SKM-1 treated with dmso at 0.1 percent for 144 hours (cell line): ENCODE measurements around the gene GLB1L2.

ENCODE experiments used
- DNase-seq: peaks from one replicate; lab custom pipeline; 2025; ENCODE audit not compliant: unreplicated experiment; lab: John Stamatoyannopoulos, UW

The GLB1L2 gene

DNA sequence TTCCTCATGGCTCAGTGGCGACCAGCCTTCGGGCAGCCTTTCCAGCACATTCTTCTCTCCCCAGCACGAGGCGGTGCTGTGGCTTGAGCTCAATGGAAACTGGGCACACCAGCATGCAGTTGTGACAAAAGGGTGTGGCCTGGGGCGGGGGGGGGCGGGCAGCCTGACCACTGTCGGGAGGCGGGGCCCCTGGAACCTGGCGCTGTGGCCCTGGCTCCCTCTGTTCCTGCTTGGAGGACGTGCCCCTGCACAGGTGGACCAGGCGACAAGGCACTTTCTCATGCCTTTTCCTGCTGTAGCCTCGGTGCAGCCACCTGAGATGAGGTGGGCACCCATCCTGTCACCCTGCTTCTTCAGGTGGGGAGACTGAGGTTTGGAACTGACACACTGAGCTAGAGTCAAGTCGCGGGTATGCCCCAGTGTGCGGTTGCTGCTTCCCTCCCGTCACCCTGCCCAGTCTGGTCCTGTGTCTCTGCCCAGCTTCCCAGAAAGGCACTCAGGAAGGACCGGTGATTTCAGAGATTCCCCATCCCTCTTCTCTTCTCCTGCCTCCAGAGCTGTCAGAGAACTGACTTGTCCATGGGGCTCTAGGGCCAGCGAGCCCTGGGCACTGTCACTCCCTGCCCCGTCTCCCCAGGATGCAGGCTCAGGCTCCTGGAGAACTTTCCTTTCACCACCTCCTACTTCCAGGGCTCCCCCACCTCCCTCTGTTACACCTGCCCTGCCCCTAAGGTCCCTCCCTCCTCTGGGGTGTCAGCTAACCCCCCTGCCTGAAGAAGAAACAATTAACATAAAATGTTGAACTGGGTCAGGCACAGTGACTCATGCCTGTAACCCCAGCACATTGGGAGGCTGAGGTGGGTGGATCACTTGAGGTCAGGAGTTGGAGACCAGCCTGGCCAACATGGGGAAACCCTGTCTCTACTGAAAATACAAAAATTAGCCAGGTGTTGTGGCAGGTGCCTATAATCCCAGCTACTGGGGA, 70.3 kb downstream of the GLB1L2 start:
- no peak for DNase-seq

DNA sequence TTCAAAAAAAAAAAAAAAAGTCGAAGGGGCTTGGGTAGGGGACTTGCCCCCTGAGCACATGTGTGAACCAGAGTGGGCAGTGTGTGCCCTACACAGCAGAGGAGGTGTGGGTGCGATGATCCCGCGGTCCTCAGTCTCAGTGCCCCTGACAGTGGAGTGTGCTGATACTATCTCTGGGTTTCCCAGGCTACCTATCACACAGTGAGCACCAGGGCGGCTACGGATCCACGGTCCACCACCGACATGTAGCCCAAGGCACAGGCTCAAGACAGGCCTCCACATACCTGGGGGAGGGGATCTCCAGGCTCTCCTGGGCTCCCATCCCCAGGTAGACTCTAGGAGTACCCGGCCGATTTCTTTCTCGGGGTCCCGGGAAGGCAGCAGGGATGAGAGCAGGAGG, 71.1 kb downstream of the GLB1L2 start:
- no peak for DNase-seq

DNA sequence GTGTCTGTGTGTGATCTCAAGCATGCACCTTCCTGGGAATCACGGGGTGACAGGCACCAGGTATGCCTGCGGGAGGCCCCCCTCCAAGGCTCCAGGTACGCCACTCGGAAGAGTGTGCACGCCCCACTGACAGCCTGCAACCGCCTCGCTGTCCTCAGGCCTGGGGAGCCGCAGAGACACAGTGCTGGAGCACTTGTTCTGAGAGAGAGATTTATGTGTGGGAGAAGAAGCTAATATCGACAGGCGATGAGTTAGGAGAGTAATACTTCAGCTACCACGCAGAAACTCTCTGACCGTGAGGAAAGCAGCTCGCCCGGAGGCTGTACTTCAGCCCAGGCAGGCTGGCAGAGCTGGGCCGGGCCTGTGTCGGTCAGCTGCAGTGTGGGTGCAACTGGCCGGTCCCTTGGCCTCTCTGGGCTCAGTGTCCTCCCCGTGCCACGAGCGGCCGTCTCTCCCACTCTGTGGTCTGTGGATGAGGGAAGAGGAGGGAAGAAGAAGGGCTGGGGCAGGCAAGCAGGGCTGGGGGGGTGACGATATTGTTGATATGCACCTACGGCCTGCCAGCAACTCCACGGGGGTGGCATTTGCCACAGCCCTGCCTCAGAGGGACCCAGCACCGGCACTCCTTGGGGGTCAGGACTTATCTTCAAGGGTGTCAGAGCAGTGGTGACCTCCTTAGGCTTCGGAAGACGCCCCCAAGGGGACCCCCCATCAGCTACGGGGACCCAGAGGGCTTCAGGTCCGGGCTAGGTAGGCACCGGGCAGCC, 73.0 kb downstream of the GLB1L2 start:
- DNase-seq = no peak

DNA sequence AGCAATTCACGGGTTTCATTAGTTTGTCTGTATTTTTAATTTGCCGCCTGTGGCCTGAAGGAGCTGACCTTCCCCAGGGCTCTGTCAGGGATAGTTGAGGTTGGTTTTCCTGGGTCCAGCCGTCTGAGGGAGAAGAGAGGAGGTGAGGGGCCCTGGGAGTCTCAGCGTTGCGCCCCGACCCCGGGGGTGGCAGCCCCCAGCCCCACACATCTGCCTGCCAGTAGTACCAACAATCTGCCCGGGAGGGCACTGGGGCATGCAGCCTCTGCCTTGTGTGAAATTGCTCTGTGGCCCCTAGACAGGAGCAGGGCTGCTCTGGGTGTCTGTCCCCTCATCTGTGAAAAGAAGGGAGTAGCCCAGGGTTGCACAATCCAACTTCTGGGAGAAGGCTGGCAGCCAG, 73.6 kb downstream of the GLB1L2 start:
- DNase-seq = no peak

DNA sequence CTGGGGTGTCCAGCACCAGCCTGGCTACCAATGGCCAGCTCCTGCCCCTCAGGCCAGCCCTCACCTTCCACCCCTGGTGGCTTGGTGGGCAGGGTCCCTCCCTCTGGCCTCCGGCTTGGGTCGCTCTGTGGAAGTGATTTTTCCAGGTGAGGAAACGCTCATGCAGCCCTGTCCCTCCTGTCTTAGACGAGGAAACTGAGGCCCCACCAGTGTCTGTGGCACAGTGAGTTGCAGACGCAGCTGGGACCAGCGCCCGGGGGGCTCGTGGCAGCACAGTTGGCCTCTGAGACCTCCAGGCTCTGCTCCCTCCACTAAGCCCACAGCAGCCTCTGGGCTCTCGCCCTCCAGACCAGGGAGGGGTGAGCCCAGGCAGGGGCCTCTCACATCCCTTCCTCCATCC, 74.1 kb downstream of the GLB1L2 start:
- DNase-seq = no peak

DNA sequence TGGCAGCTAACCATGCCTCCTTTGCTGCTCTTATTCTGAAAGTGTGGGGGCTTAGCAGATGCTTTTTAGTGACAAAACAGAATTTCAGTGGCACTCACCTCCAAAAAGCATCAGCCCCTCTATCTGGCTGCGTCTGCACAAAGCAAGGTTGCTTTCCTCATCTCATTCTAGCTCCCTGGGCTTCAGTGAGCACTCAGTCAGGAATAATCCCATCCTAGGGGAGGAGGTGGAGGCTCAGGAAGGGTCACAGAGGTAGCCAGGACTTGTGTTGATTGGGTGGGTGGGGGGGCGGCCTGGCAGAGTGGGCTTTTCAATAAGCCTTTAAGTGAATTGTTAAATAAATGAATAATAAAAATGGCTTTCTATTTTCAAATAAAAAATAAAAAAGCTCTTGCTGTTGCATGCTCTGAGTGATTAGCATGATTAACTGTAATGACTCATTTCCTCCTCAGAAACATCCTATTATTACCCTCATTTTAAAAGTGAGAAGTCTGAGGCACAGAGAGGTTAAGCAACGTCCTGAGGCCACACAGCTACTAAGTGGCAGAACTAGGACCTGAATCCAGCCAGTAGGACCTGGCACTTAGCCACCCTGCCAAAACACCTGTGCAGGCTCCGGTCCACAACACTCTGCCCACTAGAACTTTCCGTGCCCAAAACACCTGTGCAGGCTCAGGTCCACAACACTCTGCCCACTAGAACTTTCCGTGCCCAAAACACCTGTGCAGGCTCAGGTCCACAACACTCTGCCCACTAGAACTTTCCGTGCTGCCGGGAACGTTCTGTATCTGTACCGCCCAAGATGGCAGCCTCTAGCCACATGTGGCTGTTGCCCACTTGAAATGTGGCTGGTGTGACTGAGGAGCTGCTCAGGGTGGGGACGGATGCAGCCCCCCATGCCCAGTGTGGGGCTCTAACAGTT, 74.7 kb downstream of the GLB1L2 start:
- DNase-seq = no peak

DNA sequence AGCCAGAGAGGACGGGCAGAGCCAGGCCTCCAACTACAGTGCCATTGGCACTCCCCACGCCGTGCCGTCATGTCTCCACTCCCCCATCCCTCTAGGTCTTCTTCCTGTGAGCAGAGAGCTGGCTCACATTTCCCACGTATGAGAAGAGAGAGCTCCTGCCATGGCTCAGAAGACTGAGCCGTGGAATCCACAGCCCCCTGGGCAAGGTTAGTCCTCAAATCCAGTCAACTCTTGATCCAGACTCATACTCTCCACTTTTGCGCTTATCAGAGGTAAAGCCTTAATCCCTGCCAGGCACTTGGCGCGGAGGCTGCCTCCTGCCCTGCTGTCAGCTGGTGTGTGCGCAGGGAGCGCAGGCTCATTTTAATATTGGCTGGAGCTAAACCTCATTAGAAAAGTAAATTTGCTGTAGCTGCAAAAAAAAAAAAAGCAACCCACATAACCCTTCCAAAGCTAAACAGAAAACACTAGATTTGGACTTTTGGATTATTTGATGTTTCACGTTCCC, 75.6 kb downstream of the GLB1L2 start:
- DNase-seq = no peak

DNA sequence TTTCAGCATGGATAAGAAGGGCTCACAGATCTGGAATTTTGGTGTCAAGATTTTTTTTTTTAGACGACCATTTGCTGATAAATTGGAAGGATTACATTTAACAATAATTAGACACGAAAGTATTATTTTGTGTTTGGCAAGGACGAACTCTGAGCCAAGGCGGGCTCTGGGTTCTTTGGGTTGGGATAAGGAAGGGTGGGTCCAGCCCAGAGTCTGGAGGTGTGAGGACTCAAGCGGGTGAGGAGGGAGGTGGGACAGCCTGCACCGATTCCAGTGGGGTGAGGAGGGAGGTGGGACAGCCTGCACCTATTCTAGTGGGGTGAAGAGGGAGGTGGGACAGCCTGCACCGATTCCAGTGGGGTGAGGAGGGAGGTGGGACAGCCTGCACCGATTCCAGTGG, 76.1 kb downstream of the GLB1L2 start:
- DNase-seq = no peak

DNA sequence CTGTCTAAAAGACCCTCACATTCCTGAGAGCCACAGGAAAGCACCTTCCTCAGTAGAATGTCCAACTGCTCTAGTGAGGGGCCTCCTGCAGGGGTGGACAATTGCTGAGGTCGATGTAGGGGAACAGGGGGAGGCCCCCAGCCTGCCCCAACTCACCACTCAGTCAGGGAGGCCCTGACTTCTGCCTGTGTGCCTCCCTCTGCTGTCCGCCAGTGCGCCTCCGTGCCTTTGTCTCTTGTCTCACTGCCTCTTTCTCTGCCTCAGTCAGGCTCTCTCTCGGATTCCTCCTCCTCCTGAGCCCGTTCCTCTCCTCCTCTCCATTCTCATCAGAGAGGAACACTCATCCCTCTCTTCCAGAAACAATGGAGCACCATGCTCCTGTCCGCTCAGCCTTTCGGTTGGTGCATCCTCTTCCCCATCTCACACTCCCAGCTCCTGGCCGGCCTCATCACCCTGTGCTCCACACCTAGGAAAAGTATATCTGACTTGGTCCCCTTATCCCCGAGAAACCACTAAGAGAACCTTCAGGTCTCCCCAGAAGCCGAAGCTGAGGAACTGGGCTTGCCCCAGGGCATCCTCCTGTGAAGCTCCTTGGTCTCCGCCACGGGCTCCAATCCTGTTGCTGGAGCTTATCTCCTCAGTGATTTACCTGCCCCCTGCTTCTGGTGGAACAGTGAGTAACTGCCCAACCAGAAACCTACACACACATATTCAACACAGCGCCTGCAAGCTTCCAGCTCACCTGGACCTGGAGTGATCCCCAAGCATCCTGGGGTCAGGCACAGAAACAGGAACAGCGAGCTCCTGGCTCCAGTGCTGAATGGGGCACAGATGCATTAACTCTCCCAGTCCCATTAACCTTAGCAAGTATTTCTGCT, 78.0 kb downstream of the GLB1L2 start:
- DNase-seq = no peak

DNA sequence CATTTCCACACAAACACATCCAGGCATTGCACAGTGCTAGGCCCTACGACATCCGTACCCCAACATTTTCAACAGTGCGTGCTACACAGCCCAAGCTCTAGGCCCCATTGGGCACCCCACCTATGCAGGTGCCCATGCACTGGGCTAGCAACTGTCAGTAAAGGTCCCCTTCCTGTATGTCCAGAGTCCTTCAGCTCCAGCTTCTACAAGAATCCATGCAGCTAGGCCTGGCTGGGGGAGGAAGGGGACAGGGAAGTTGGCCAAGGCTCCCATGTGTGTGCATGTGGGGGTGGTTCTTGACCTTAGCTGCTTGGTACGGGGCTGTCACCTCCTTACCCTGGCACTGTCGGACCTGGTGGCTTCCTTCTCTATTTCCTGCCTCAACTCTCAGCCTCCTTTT, 79.0 kb downstream of the GLB1L2 start:
- DNase-seq = no peak

DNA sequence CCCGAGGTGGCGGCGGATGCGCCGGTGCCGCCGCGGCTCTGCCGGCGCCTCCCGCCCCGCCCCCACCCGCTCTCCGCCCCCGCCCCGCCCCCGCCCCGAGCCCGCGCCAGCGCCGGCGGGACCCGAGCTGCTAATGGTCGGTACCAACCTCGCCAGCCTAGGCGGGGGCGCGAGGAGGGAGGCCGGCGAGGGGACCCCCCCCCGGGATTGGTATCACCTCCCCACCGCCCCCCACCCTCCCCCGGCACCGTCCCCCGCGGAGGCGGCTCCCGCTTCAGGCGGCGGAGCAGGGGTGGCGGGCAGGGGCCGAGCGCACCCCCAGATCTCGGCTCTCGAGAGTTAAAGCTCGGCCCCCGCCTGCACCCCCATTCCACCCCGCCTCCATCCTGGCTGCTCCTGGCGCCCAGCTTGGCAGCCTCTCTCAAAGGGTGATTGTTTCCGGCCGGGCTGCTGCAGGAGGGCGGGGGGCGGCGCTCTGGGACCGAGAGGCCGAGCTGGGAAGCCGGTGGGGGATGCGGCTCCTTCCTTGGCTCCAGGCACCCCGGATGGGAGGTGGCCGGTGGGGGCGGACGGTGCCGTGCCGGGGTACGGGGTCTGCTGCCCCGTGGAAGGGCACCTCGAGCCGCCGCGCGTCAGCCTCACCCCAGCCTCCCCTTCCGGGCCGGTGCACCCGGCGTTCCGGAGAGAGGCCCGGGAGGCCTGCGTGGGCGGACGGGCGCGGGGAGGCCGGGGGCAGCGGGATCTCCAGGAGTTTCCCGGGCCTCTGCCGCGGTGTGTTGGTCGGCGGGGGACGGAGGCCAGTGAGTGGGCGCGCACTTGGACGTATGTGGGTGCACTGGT, 80.6 kb downstream of the GLB1L2 start, which contains the start of gene B3GAT1:
B3GAT1 (minus strand) TSS at position 40 of the 840 bp plus-strand sequence. CDS start 24,583 bp downstream, outside the sequence.
- DNase-seq = no peak

DNA sequence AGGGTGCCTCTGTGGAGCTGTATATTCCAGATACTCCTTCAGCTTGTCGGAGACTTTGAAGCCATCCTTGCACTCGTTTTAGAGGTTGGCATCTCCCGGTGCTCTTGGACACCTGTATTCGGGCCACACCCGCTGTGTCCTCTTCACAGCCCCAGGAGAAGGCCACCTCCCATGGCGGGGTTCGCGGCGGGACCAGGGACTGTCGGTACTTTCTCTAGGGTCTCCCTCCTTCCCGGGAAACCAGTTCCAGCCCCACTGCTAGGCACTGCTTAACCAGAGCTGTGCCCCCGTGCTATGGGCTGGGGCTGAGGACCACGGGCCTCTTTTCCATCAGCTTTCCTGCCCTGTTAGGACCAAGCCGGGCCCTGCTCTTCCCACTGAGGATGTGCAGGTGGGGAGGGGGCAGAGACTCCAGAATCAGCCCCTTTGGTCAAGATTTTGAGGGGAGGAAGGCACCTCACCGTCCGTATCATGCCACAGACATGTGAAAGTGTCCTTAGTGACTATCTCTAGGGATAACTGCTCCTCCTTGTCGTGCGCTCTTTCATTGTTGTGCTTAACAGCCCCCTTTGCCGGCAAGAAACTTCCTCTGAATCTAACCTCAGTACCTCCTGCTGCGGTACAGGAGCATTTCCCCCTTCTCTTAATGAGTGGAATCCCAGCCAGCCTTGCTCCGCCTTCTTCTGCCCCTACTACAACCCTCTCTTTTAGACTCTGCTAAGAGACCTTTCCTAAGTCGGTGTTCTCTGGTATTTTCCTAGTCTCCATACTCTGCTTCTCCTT, 81.4 kb downstream of the GLB1L2 start:
- DNase-seq = no peak

DNA sequence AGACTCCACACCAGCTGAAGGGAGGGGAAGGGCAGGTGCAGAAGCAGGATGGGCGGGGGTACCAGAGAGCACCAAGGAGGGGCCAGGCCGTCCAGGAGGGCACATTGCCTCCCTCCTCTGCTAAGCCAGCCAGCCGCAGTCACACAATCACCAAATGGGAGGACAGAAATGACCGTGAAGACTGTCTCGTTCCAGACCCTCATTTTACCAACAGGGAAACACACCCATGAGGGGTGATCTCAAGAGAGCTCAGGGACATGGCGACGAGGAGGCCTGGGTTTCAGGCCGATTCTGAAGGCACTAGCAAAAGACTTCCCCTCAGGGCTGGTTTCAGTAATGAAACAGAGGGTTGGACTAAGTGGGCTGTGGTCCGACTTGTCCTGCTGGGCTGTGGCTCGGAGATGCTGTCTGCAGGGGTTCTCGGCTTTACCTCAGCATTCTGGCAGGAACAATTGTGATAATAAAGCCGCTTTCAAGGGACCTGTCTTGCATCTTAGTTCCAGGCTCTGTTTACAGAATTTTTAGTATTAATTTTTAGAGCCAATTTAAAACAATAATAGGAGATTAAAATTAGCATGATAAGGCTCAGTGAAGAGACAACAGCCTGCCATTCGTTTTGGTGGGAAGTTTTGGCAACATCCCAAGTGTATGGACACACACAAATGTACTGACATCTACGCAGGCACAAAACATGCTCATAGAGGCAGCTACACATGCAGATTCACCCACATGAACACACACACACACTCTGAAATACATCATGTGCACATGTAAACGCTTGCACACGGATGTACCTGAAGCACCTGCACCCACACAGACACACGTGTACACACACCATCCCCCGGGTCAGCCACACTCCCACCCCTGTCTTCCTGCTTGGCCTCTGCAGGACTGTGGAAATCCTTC, 82.3 kb downstream of the GLB1L2 start:
- no peak for DNase-seq

DNA sequence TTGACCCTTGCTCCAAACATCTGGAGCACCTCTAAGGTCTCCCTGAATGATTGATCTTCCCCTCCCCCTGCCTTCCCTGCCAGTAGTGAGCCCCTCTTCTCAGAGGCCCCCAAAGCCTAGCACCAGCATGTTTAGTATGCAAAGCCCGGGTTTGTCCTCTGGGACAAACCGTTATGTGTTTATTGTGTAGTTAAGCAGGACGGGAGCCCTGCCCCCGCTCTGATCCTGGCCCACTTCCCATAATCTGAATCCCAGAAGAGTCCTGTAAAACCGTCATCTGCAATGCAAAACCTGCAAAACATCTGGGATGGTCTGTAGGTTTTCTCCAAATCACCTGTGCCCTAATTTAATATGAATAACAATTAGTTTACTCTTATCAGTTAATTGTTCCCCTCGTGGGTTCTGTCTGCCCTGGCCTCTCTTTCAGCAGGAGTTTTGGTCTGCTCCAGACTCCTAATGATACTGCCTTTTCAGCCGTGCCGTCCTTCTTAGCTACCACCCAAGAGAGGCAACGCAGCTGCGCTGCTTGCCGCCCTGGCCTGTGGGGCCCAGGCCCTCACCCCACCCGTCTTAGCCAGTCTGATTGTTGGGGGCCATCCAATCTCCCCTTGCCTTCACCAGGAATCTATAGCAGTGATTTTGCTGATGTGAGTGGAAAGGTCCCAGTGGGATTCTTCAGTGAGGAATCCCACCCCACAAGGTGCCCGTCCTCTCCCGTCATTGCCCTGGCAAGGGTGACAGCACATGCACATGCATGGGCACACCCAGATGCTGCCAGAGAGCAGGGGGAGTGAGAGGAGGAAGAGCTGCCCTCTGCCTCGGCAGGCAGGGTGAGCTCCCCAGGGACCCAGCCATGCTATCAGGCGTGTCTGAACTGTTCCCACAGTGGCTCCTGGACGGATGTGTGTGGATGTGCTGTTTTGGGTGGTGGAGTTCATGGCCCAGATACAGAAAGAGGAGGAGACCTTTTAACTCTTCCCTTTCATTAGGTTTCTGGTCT, 83.3 kb downstream of the GLB1L2 start:
- no peak for DNase-seq

DNA sequence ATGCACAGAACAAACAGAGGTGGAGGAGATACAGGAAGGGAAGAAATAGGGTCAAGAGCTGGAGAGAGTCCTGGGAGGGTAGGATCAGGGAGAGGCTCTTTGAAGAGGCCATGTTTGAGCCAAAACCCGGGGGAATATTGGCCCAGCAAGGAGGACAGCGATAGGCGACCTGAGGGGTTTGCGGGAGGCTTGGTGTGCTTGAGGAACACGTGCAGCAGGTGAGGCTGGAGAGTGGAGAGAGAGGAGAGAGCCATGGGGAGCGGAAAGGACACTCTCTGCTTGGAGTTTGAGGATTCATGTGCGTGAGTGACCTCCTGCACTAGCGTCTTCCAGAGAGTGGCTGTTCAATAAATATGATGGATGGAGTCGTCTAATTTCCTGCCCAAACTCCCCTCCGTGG, 84.9 kb downstream of the GLB1L2 start:
- DNase-seq = no peak
